Fibroblast of lung (primary cell): ENCODE data around the gene ASIC4. TPM values are rescaled to one million over a fixed set of nuclear protein-coding genes. Genes with fewer than 3 reads are reported as not detected.

Experiments used
- DNase-seq, 2 donors: peaks; one replicate each; pipeline versions ENCODE4 v3.0.0 to v3.0.0-alpha.2; 2010; ENCODE audit warnings: low read depth in 2 of 2
- H2AFZ ChIP-seq: 2 replicates; pipeline ENCODE4 v1.5.1; 2012; ENCODE audit warnings: low read length, control low read depth, inconsistent platforms
- H3K27ac ChIP-seq: 2 replicates; pipeline ENCODE4 v1.5.1; 2011; ENCODE audit warnings: low read length, control low read depth; ENCODE audit not compliant: insufficient read depth
- H3K27me3 ChIP-seq: 2 replicates; pipeline ENCODE4 v1.5.1; 2011; ENCODE audit warnings: mild to moderate bottlenecking, low read length; ENCODE audit not compliant: control insufficient read depth, insufficient read depth
- H3K36me3 ChIP-seq: 2 replicates; pipeline ENCODE4 v1.5.1; 2011; ENCODE audit warnings: low read length; ENCODE audit not compliant: control insufficient read depth, insufficient read depth
- H3K4me1 ChIP-seq: 2 replicates; pipeline ENCODE4 v1.5.1; 2011; ENCODE audit warnings: low read length; ENCODE audit not compliant: control insufficient read depth, insufficient read depth; ENCODE audit errors: extremely low read depth
- H3K4me2 ChIP-seq: 2 replicates; pipeline ENCODE4 v1.5.1; 2011; ENCODE audit warnings: low read length, control low read depth; ENCODE audit not compliant: insufficient read depth; ENCODE audit errors: extremely low read depth
- H3K4me3 ChIP-seq, 4 experiments: fragments of 200-600 bp in 1 of 4; sonication (generic) in 1 of 4; replicated peaks in 1 of 4; 2 replicates each; pipeline ENCODE4 v1.5.1; 2011 to 2016; ENCODE audit warnings: low read length in 4 of 4, low read depth in 3 of 4, mild to moderate bottlenecking in 3 of 4, control low read depth in 2 of 4, inconsistent platforms in 1 of 4, mixed read lengths in 1 of 4; ENCODE audit not compliant: insufficient read depth in 1 of 4; ENCODE audit errors: control extremely low read depth in 1 of 4
- H3K79me2 ChIP-seq: 2 replicates; pipeline ENCODE4 v1.5.1; 2012; ENCODE audit warnings: mild to moderate bottlenecking, low read length, inconsistent platforms; ENCODE audit not compliant: control insufficient read depth, insufficient read depth
- H3K9ac ChIP-seq: 2 replicates; pipeline ENCODE4 v1.5.1; 2011; ENCODE audit warnings: mild to moderate bottlenecking, low read length, control low read depth; ENCODE audit not compliant: insufficient read depth
- H3K9me3 ChIP-seq: 2 replicates; pipeline ENCODE4 v1.5.1; 2012; ENCODE audit warnings: low read depth, low read length; ENCODE audit not compliant: control insufficient read depth, insufficient read depth
- H4K20me1 ChIP-seq: 2 replicates; pipeline ENCODE4 v1.5.1; 2011; ENCODE audit warnings: low read length; ENCODE audit not compliant: control insufficient read depth, insufficient read depth; ENCODE audit errors: extremely low read depth
- CTCF ChIP-seq, 2 donors: IDR thresholded peaks in 1 of 2; conservative IDR thresholded peaks in 1 of 2; 1 replicate in 1 of 2; 2 replicates in 1 of 2; pipeline ENCODE4 v1.5.1; 2011 to 2012; ENCODE audit warnings: low read length in 2 of 2, control low read depth in 1 of 2, inconsistent platforms in 1 of 2, low read depth in 1 of 2, mild to moderate bottlenecking in 1 of 2
- EZH2 ChIP-seq: IDR thresholded peaks from 2 replicates; pipeline ENCODE4 v1.5.1; 2012; ENCODE audit warnings: low read length, control low read depth, mild to moderate bottlenecking; ENCODE audit errors: missing control alignments
- polyA plus RNA-seq, 2 donors: library from polyadenylated mRNA; depleted of rRNA in 1 of 2; stranded (reverse) in 1 of 2; unstranded in 1 of 2; fragments of >200 nt; gene quantifications; 2 replicates each; pipeline ENCODE4 v1.2.1, GENCODE V29; 2011 to 2012; ENCODE audit warnings: missing spikeins in 1 of 2
- total RNA-seq: library from RNA; depleted of rRNA; stranded (reverse); fragments of >200 nt; gene quantifications from 2 replicates; pipeline ENCODE4 v1.2.1, GENCODE V29; 2014

The ASIC4 gene
- total and polyA plus RNA-seq, 2 donors (not counting 1 experiment from before 2014, with no cell fraction given): 0.33 TPM; not detected in 1

GRCh38 chr2:219506802-219507526 is 7.3 kb upstream of the ASIC4 start:
- DNase-seq: no peak
- H3K4me1 ChIP-seq: no peaks in the 10 kb centered on the region
- no peak for TF ChIP-seq CTCF (conservative IDR thresholded peaks at IDR 0.05 in 1 of 2, IDR thresholded peaks at IDR 0.05 in 1 of 2; ENCODE audit: low read depth in 1 of 2, low read length in 2 of 2)

GRCh38 chr2:219507581-219508443 is 6.5 kb upstream of the ASIC4 start:
- no peaks in the 10 kb centered on the region for H3K4me1 ChIP-seq
- H3K36me3 ChIP-seq: peaks cover 14% of the 10 kb centered on the region
- H3K9ac ChIP-seq: no peak overlapping the region
- no peaks in the 10 kb centered on the region for H3K9me3 ChIP-seq
- H2AFZ ChIP-seq: no peak overlapping the region
- no peak overlapping the region for H3K4me3 ChIP-seq
- TF ChIP-seq CTCF (conservative IDR thresholded peaks at IDR 0.05 in 1 of 2, IDR thresholded peaks at IDR 0.05 in 1 of 2; ENCODE audit: low read depth in 1 of 2, low read length in 2 of 2): no peak
- TF ChIP-seq EZH2: no peak
- no peak overlapping the region for H3K4me2 ChIP-seq
- H3K27ac ChIP-seq: no peak overlapping the region
- no peaks in the 10 kb centered on the region for H4K20me1 ChIP-seq
- no peak for DNase-seq
- peaks cover 21% of the 10 kb centered on the region for H3K27me3 ChIP-seq
- no peaks in the 10 kb centered on the region for H3K79me2 ChIP-seq

More at GRCh38 chr2:219506802-219507526, 7.3 kb upstream of the ASIC4 start:
- Histone ChIP-seq H3K79me2 (no peaks in the 10 kb centered on the region), H3K9ac (no peak overlapping the region), H3K36me3 (peaks cover 16% of the 10 kb centered on the region), H3K4me3 (no peak overlapping the region), H2AFZ (no peak overlapping the region), H3K4me2 (no peak overlapping the region), H3K9me3 (no peaks in the 10 kb centered on the region), H4K20me1 (no peaks in the 10 kb centered on the region), H3K27ac (no peak overlapping the region), H3K27me3 (peaks cover 13% of the 10 kb centered on the region)

GRCh38 chr2:219508444-219508734 is 5.9 kb upstream of the ASIC4 start:
- Histone ChIP-seq H3K9me3 (no peaks in the 10 kb centered on the region), H3K9ac (no peak overlapping the region), H4K20me1 (no peaks in the 10 kb centered on the region), H3K36me3 (peaks cover 14% of the 10 kb centered on the region), H3K27ac (no peak overlapping the region), H3K4me2 (no peak overlapping the region), H3K4me1 (no peaks in the 10 kb centered on the region), H3K27me3 (peaks cover 27% of the 10 kb centered on the region), H3K4me3 (no peak overlapping the region), H3K79me2 (no peaks in the 10 kb centered on the region), H2AFZ (no peak overlapping the region)
- DNase-seq: no peak
- TF ChIP-seq CTCF (conservative IDR thresholded peaks at IDR 0.05 in 1 of 2, IDR thresholded peaks at IDR 0.05 in 1 of 2; ENCODE audit: low read depth in 1 of 2, low read length in 2 of 2): no peak
- no peak for TF ChIP-seq EZH2
